Mesendoderm (in vitro differentiated cells): Measurements from ENCODE around the gene SEMA4F.
"Not testable (repeated sequence)": the region's sequence is repeated elsewhere in the genome, so short reads cannot be mapped to it uniquely, and the experiment has no call there.

Experiments used
- DNase-seq: peaks from one replicate; pipeline ENCODE4 v3.0.0; 2013
- H2AK5ac ChIP-seq: 2 replicates; pipeline ENCODE4 v1.6.1; 2013; ENCODE audit warnings: low read length, inconsistent platforms
- H2BK120ac ChIP-seq: 2 replicates; pipeline ENCODE4 v1.6.1; 2013; ENCODE audit warnings: low read depth, mild to moderate bottlenecking, low read length, moderate library complexity, mixed read lengths
- H2BK15ac ChIP-seq: replicated peaks from 2 replicates; pipeline ENCODE4 v1.6.1; 2013; ENCODE audit warnings: low read depth, mild to moderate bottlenecking, moderate library complexity
- H2BK5ac ChIP-seq: 2 replicates; pipeline ENCODE4 v1.6.1; 2013; ENCODE audit warnings: low read length, inconsistent platforms
- H3K18ac ChIP-seq: 2 replicates; pipeline ENCODE4 v1.6.1; 2013; ENCODE audit warnings: mild to moderate bottlenecking, low read length, mixed read lengths
- H3K23ac ChIP-seq: one replicate; pipeline ENCODE4 v1.6.1; 2013; ENCODE audit warnings: low read length
- H3K27ac ChIP-seq: 2 replicates; pipeline ENCODE4 v1.5.1; 2013; ENCODE audit warnings: low read depth, mild to moderate bottlenecking, inconsistent platforms, low read length, moderate library complexity
- H3K27me3 ChIP-seq: 2 replicates; pipeline ENCODE4 v1.6.1; 2013; ENCODE audit warnings: low read length, control low read depth, mild to moderate bottlenecking, inconsistent platforms; ENCODE audit not compliant: insufficient read depth, poor library complexity
- H3K36me3 ChIP-seq: 2 replicates; pipeline ENCODE4 v1.6.1; 2013; ENCODE audit warnings: low read length, inconsistent platforms; ENCODE audit not compliant: control insufficient read depth, insufficient read depth
- H3K4ac ChIP-seq: one replicate; pipeline ENCODE4 v1.6.1; 2013; ENCODE audit warnings: low read depth, mild to moderate bottlenecking, low read length, moderate library complexity
- H3K4me1 ChIP-seq: 2 replicates; pipeline ENCODE4 v1.6.1; 2013; ENCODE audit warnings: low read depth, low read length, inconsistent platforms; ENCODE audit not compliant: control insufficient read depth
- H3K4me2 ChIP-seq: 2 replicates; pipeline ENCODE4 v1.6.1; 2013; ENCODE audit warnings: low read length
- H3K4me3 ChIP-seq: 2 replicates; pipeline ENCODE4 v1.5.1; 2013; ENCODE audit warnings: mild to moderate bottlenecking, low read length
- H3K56ac ChIP-seq: one replicate; pipeline ENCODE4 v1.6.1; 2013; ENCODE audit warnings: low read length
- H3K79me1 ChIP-seq: 2 replicates; pipeline ENCODE4 v1.6.1; 2013; ENCODE audit warnings: low read length, inconsistent platforms
- H3K79me2 ChIP-seq: 2 replicates; pipeline ENCODE4 v1.6.1; 2013; ENCODE audit warnings: mild to moderate bottlenecking, low read length; ENCODE audit not compliant: control insufficient read depth, insufficient read depth
- H3K9ac ChIP-seq: 2 replicates; pipeline ENCODE4 v1.6.1; 2013; ENCODE audit warnings: low read length, inconsistent platforms
- H4K5ac ChIP-seq: one replicate; pipeline ENCODE4 v1.6.1; 2013; ENCODE audit warnings: low read length
- H4K8ac ChIP-seq: one replicate; pipeline ENCODE4 v1.6.1; 2013; ENCODE audit warnings: low read depth, mild to moderate bottlenecking, control low read depth, low read length, moderate library complexity
- WGBS: extraction: QIAGEN DNeasy Blood & Tissue Kit; methylation state at CpG from one replicate; pipeline ENCODE4 v1.1.7; 2013; ENCODE audit warnings: low lambda C conversion rate, missing lambda C conversion rate; ENCODE audit not compliant: insufficient coverage; ENCODE audit errors: extremely low coverage; 5-methylcytosine and 5-hydroxymethylcytosine counted together

Gene SEMA4F

DNA sequence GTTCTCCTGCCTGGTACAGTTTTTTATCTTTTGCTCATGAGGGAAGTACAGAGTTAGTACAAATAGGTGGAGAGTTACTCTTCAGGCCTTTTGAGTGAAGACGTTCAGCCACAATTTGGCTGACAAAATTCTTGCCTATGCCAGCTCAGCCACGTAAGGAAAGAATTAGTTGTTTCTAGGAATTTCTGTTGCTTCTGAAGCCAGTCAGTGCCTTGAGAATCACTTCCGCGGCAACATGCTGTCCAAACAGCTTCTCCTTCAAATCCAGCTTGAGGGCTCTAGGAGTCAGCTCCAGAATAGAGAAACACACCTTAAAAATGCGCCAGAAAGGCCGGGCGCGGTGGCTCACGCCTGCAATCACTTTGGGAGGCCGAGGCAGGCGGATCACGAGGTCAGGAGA is 33.4 kb upstream of the SEMA4F start:
- Histone ChIP-seq H4K5ac (no peak overlapping the region), H4K8ac (no peak overlapping the region), H2AK5ac (no peak overlapping the region), H3K4me3 (no peak overlapping the region), H3K79me2 (no peaks in the 10 kb centered on the region), H3K36me3 (no peaks in the 10 kb centered on the region), H2BK120ac (no peak overlapping the region), H3K4me2 (no peak overlapping the region), H3K4me1 (no peaks in the 10 kb centered on the region), H3K27me3 (no peaks in the 10 kb centered on the region), H3K9ac (no peak overlapping the region), H3K79me1 (no peaks in the 10 kb centered on the region), H3K4ac (no peak overlapping the region), H3K27ac (no peak overlapping the region), H2BK5ac (no peak overlapping the region), H3K23ac (no peak overlapping the region), H2BK15ac (no peak overlapping the region), H3K18ac (no peak overlapping the region), H3K56ac (no peak overlapping the region)
- no peak for DNase-seq
- no CpG with 5 or more reads among the region's 12 CpGs for WGBS

DNA sequence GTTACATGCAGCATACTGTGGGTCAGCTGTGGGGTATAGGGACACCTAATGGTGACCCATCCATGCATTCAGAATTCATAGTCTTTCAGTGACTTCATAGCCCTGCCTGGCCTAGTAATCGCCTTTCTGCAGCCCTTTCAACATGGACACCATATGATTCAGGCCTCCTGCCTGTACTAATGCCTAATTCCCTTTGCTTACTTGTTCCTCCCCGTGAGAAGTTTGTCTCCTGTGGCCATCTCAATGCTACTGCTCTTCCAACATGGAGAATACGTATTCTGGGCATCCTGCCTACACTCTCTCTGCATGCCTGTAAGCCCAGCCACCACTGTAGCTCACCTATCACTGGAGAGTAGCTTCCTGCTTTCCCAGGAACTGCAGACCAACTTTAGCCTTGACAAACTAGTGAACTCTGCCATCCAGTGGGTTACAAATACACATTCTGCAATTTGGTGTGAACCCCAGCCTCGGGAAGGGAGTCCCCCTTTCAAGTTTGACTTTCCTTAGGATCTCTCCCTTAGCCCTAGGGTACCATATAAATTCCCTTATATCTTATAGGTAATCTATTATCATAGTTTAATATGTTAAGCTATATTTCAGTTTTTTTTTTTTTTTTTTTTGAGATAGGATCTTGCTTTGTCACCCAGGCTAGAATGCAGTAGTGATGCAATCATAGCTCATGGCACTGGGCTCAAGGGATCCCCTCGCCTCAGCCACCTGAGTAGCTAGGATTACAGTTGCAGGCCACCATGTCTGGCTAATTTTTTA is 28.2 kb upstream of the SEMA4F start:
- WGBS: no CpG with 5 or more reads among the region's 5 CpGs
- H2BK120ac ChIP-seq: no peak overlapping the region
- no peaks in the 10 kb centered on the region for H3K79me1 ChIP-seq
- H3K18ac ChIP-seq: no peak overlapping the region
- peak overlapping the region; percentile 37 for H3K56ac ChIP-seq
- no peak overlapping the region for H3K23ac ChIP-seq
- H4K8ac ChIP-seq: no peak overlapping the region
- H3K4me1 ChIP-seq: no peaks in the 10 kb centered on the region
- no peak overlapping the region for H3K4me3 ChIP-seq
- H4K5ac ChIP-seq: no peak overlapping the region
- H3K36me3 ChIP-seq: no peaks in the 10 kb centered on the region
- no peak overlapping the region for H2BK5ac ChIP-seq
- H3K9ac ChIP-seq: no peak overlapping the region
- H3K4ac ChIP-seq: no peak overlapping the region
- H2AK5ac ChIP-seq: no peak overlapping the region
- no peak overlapping the region for H3K4me2 ChIP-seq
- no peak overlapping the region for H3K27ac ChIP-seq
- H3K27me3 ChIP-seq: no peaks in the 10 kb centered on the region
- no peaks in the 10 kb centered on the region for H3K79me2 ChIP-seq
- no peak overlapping the region for H2BK15ac ChIP-seq
- peak; percentile 35 for DNase-seq

DNA sequence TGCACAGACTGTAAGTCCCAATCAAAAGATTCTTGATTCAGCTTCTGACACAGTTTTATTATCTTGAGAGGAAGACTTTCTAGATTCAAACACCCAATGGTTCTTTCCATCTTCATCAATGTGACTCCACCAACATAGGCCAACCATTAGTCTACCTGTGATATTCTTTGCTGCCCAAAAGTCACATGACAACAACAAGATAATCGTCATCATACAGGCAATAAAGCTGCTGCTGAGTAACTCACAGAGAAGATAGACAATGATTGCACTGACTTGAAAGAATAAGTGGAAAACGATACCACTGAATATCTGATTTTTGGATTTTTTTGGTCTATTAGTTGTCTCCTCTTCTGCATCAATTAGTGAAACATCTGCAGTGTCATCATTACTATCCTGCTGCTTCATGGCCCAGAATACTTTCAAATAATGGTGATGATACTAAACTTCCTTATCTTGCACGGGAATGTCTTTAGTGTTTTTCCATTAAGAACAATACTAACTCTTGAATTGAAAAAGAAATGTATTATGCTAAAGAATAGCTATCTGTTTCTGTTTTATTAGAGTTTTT is 25.4 kb upstream of the SEMA4F start:
- Histone ChIP-seq H3K79me2 (no peaks in the 10 kb centered on the region), H3K4me3 (no peak overlapping the region), H3K27me3 (no peaks in the 10 kb centered on the region), H3K18ac (no peak overlapping the region), H3K4me1 (peaks cover 11% of the 10 kb centered on the region), H4K5ac (no peak overlapping the region), H2AK5ac (no peak overlapping the region), H3K4ac (no peak overlapping the region), H4K8ac (no peak overlapping the region), H3K56ac (no peak overlapping the region), H3K23ac (no peak overlapping the region), H2BK120ac (no peak overlapping the region), H3K27ac (no peak overlapping the region), H2BK15ac (no peak overlapping the region), H3K79me1 (no peaks in the 10 kb centered on the region), H3K9ac (no peak overlapping the region), H3K4me2 (no peak overlapping the region), H2BK5ac (no peak overlapping the region), H3K36me3 (no peaks in the 10 kb centered on the region)
- DNase-seq: no peak
- no CpG with 5 or more reads among the region's 3 CpGs for WGBS

DNA sequence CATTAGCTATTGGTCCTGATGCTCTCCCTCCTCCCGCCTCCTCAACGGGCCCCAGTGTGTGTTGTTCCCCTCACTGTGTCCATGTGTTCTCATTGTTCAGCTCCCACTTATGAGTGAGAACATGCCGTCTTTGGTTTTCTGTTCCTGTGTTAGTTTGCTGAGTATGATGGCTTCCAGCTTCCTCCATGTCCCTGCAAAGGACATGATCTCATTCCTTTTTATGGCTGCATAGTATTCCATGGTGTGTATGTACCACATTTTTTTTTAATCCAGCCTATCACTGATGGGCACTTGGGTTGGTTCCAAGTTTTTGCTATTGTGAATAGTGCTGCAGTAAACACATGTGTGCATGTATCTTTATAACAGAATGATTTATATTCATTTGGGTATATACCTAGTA is 23.6 kb upstream of the SEMA4F start:
- not testable (repeated sequence) for H3K79me1 ChIP-seq, H4K5ac ChIP-seq, H3K36me3 ChIP-seq, H3K4me2 ChIP-seq, H3K56ac ChIP-seq, H3K27ac ChIP-seq, H3K4me3 ChIP-seq, H3K23ac ChIP-seq, DNase-seq, H3K18ac ChIP-seq, H4K8ac ChIP-seq, H2AK5ac ChIP-seq, H2BK15ac ChIP-seq, H2BK5ac ChIP-seq, H3K27me3 ChIP-seq, H3K79me2 ChIP-seq, H3K4ac ChIP-seq, H2BK120ac ChIP-seq, H3K9ac ChIP-seq
- peaks cover 11% of the 10 kb centered on the region for H3K4me1 ChIP-seq
- no CpG with 5 or more reads among the region's 3 CpGs for WGBS

DNA sequence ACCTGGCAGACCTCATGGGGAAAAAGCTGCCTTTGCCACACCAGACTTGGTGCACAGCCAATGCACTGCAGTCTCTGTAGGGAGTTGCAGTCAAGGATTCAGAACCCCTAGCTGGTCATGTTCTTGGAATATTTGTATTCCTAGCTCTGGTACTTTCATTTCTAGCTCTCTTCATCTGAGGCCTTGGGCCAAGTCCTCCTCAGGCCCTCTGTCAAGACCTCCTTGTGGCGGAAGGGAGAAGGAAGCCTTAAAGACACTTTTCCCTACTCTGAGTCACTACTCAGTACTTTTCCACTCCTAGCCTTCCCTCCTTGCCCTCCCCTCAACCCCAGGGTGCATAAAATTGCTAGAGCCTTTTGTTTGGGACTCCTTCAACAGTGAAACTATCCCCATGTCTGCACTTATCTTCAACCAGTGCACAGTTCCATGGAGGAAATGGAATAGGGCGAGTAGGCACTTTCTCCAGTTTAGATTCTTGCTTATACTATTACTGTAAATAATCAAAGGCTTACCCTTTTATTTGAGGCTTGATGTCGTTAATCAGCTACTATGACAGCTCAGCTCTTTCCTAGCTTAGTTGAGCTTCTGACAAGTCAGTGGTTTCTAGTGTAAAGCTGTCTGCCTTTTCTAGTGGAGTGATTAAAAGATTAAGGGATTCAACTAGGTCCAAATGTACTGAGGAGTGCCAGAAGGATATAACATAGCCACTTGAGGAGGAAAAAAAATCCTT is 21.7 kb upstream of the SEMA4F start:
- Histone ChIP-seq H3K4ac (peak overlapping the region; percentile 70), H2BK120ac (peak overlapping the region; percentile 39), H4K5ac (peak overlapping the region; percentile 90), H2AK5ac (no peak overlapping the region), H3K56ac (peak overlapping the region; percentile 65), H3K9ac (peak overlapping the region; percentile 35), H3K18ac (peak overlapping the region; percentile 90), H2BK5ac (no peak overlapping the region), H3K27me3 (no peaks in the 10 kb centered on the region), H3K79me2 (no peaks in the 10 kb centered on the region), H3K27ac (peak overlapping the region; percentile 47), H3K36me3 (no peaks in the 10 kb centered on the region), H2BK15ac (peak overlapping the region; percentile 45), H3K4me2 (no peak overlapping the region), H3K4me1 (peaks cover 11% of the 10 kb centered on the region), H3K79me1 (no peaks in the 10 kb centered on the region), H4K8ac (no peak overlapping the region), H3K23ac (no peak overlapping the region), H3K4me3 (no peak overlapping the region)
- DNase-seq: peak; percentile 93
- no CpG with 5 or more reads among the region's 3 CpGs for WGBS
